Activated naive CD8-positive, alpha-beta T cell treated with anti-CD3 and anti-CD28 coated beads, Interleukin-2, amount 50 U/mL, for 24 hours (primary cell): ENCODE measurements around the gene CILP.
"Not testable (repeated sequence)": the region's sequence is repeated elsewhere in the genome, so short reads cannot be mapped to it uniquely, and the experiment has no call there.

Experiments
- ATAC-seq: fragments of 150-1000 bp; cut with Tn5 transposase; one replicate; pipeline ENCODE4 v1.10.0; 2021
- DNase-seq: peaks from one replicate; pipeline ENCODE4 v3.0.0; 2021
- H3K27ac Mint-ChIP-seq: one replicate; pipeline ENCODE4 v1.8.0; 2021; ENCODE audit warnings: mild to moderate bottlenecking, mixed read lengths
- H3K27me3 Mint-ChIP-seq: one replicate; pipeline ENCODE4 v1.8.0; 2021; ENCODE audit warnings: mixed read lengths
- H3K36me3 Mint-ChIP-seq: one replicate; pipeline ENCODE4 v1.8.0; 2021; ENCODE audit warnings: low read depth, mixed read lengths
- H3K4me1 Mint-ChIP-seq: one replicate; pipeline ENCODE4 v1.8.0; 2021; ENCODE audit warnings: mixed read lengths
- H3K4me3 Mint-ChIP-seq: one replicate; pipeline ENCODE4 v1.8.0; 2021; ENCODE audit warnings: mild to moderate bottlenecking, moderate library complexity, mixed read lengths
- H3K9me3 Mint-ChIP-seq: one replicate; pipeline ENCODE4 v1.8.0; 2021; ENCODE audit warnings: mixed read lengths

Gene CILP

GRCh38 chr15:65194826-65195547 lies 16.3 kb downstream of the CILP start:
- H3K4me1 Mint-ChIP-seq, result no peaks in the 10 kb centered on the region
- ATAC-seq (no peak), DNase-seq (no peak)
- H3K9me3 Mint-ChIP-seq, result no peaks in the 10 kb centered on the region
- H3K27me3 Mint-ChIP-seq, result no peaks in the 10 kb centered on the region
- H3K27ac Mint-ChIP-seq, result no peak overlapping the region
- H3K36me3 Mint-ChIP-seq, result no peaks in the 10 kb centered on the region
- H3K4me3 Mint-ChIP-seq, result no peak overlapping the region

DNA sequence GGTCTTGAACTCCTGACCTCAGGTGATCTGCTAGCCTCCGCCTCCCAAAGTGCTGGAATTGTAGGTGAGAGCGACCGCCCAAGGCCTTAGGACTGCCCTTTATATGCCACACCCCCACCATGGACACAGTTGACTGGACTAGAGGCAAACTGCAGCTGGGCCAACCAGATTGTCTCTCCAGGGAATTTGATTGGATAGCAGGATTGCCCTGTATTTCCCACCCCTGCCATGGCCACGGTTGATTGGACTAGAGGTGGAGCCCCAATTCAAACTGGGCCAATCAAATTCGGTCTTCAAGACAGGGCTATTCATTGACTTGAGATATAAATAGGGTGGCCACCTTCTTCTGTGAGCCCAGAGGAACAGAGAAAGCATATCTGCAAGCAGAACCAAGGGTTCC lies 19.3 kb downstream of the CILP start:
- H3K27ac Mint-ChIP-seq, result no peak overlapping the region
- DNase-seq (no peak), ATAC-seq (no peak)
- H3K36me3 Mint-ChIP-seq, result no peaks in the 10 kb centered on the region
- no peak overlapping the region for H3K4me3 Mint-ChIP-seq
- H3K4me1 Mint-ChIP-seq, result no peaks in the 10 kb centered on the region
- H3K27me3 Mint-ChIP-seq, result no peaks in the 10 kb centered on the region
- H3K9me3 Mint-ChIP-seq, result no peaks in the 10 kb centered on the region

GRCh38 chr15:65189102-65189740 lies 22.1 kb downstream of the CILP start:
- peak; percentile 29 for DNase-seq
- ATAC-seq, result no peak
- no peak overlapping the region for H3K27ac Mint-ChIP-seq
- H3K27me3 Mint-ChIP-seq, result no peaks in the 10 kb centered on the region
- H3K36me3 Mint-ChIP-seq, result peaks cover 1% of the 10 kb centered on the region
- no peaks in the 10 kb centered on the region for H3K9me3 Mint-ChIP-seq
- H3K4me3 Mint-ChIP-seq, result no peak overlapping the region
- H3K4me1 Mint-ChIP-seq, result peaks cover 7% of the 10 kb centered on the region

DNA sequence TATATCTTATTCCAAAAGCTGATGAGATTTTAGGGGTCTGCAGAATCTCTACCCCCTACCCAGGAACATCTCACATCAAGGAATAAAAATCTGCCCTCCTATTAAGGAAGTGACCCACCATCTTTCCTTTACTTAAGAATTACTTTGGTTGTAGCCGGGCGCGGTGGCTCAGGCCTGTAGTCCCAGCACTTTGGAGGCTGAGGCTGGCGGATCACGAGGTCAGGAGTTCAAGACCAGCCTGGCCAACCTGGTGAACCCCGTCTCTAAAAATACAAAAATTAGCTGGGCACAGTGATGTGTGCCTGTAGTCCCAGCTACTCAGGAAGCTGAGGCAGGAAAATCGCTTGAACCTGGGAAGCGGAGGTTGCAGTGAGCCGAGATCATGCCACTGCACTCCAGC lies 22.8 kb downstream of the CILP start:
- not testable (repeated sequence) for H3K27me3 Mint-ChIP-seq

DNA sequence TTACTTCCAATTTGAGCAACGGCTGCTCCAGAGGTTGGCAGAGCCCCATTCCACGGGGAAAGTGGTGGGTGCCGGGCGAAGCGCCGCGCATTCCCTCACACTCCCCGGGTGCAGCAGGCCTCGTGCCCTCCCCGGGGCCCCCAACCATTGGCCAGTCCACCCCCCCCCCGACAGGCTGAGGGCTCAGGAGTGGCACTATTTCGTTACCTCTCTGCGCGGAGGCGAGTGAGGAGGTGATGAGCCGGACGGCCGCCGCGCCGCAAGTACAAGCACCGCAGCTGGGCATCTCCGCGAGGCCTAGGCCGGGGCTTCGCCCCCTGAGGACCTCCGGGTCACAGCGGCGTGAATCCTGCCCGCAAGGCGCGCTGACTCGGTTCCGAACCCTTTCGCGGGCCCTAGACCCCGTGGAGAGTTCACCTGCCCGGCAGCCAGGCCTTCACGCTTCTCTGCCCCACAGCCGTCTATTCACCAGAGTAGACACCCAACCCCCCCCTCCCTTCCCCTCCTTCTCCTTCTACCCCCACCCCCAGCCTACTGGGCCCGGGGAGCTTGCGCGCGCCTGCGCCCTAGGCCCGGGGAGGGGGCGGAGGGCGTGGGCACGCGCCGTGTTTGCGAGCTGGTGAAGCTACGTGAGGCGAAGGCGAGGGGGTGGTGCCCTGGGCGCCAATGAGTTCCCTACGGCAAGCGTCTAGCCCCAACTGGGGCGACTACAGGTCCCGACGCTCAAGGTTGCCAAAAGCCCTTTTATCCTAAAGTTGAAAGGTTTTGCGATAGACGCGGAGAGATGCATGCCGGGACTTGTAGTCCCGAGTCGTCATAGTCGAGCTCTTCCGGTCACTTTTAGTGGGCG lies 26.2 kb downstream of the CILP start, which contains the start of gene CLPX:
Gene CLPX, minus strand, starts transcription at position 475 of the 850 bp plus-strand sequence. Its CDS starts 189 bp downstream, at position 286.
- DNase-seq, result peak; percentile 90
- no peaks in the 10 kb centered on the region for H3K27me3 Mint-ChIP-seq
- H3K27ac Mint-ChIP-seq, result peak within 1 kb of the TSS; percentile 96
- H3K36me3 Mint-ChIP-seq, result peaks cover 22% of the 10 kb centered on the region
- no peaks in the 10 kb centered on the region for H3K9me3 Mint-ChIP-seq
- H3K4me3 Mint-ChIP-seq, result peak within 1 kb of the TSS; percentile 96
- peak; percentile 96 for ATAC-seq
- peaks cover 31% of the 10 kb centered on the region for H3K4me1 Mint-ChIP-seq

More for the DNA sequence above, 22.8 kb downstream of the CILP start:
- H3K9me3 Mint-ChIP-seq, DNase-seq, H3K36me3 Mint-ChIP-seq, H3K4me3 Mint-ChIP-seq, H3K27ac Mint-ChIP-seq, H3K4me1 Mint-ChIP-seq, ATAC-seq: not testable (repeated sequence)

- Mint-ChIP-seq H3K9me3 (no peaks in the 10 kb centered on the region), H3K4me1 (peaks cover 36% of the 10 kb centered on the region), H3K27me3 (no peaks in the 10 kb centered on the region), H3K36me3 (peaks cover 28% of the 10 kb centered on the region), H3K27ac (peak overlapping the region; percentile 84), H3K4me3 (peak overlapping the region; percentile 96)
- peak; percentile 50 for DNase-seq
- ATAC-seq, result peak; percentile 7
These were observed 26.9 kb downstream of the CILP start for GRCh38 chr15:65184305-65184867.

DNA sequence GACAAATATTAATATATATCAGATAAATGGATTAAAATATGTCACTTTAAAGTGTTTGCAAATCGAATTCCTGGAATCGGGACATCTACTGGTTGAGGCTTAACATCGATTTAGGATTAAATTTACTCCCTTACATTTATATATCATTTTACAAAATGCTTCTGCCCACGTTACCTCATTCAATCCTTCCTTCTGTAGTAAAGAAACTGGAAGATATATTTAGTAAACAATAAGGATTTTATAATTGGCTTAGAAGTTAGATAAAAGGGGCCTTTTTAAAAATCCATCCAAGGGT lies 27.5 kb downstream of the CILP start:
- H3K27ac Mint-ChIP-seq, result peak overlapping the region; percentile 84
- H3K4me1 Mint-ChIP-seq, result peaks cover 36% of the 10 kb centered on the region
- no peaks in the 10 kb centered on the region for H3K9me3 Mint-ChIP-seq

GRCh38 chr15:65182538-65182937 lies 28.7 kb downstream of the CILP start:
- no peak for ATAC-seq
- Mint-ChIP-seq H3K9me3 (no peaks in the 10 kb centered on the region), H3K27me3 (no peaks in the 10 kb centered on the region), H3K4me1 (peaks cover 37% of the 10 kb centered on the region), H3K27ac (peak overlapping the region; percentile 31), H3K36me3 (peaks cover 38% of the 10 kb centered on the region), H3K4me3 (peak overlapping the region; percentile 96)
- DNase-seq, result no peak

More for the DNA sequence above, 27.5 kb downstream of the CILP start:
- DNase-seq (no peak), ATAC-seq (no peak)
- no peaks in the 10 kb centered on the region for H3K27me3 Mint-ChIP-seq
- H3K36me3 Mint-ChIP-seq, result peaks cover 32% of the 10 kb centered on the region
- peak overlapping the region; percentile 96 for H3K4me3 Mint-ChIP-seq

- H3K4me1 Mint-ChIP-seq, result peaks cover 37% of the 10 kb centered on the region
- not testable (repeated sequence) for H3K27me3 Mint-ChIP-seq, ATAC-seq, H3K4me3 Mint-ChIP-seq, H3K9me3 Mint-ChIP-seq, DNase-seq, H3K27ac Mint-ChIP-seq
- peaks cover 40% of the 10 kb centered on the region for H3K36me3 Mint-ChIP-seq
These were observed 29.5 kb downstream of the CILP start for GRCh38 chr15:65181582-65182353.

- peaks cover 49% of the 10 kb centered on the region for H3K36me3 Mint-ChIP-seq
- peaks cover 31% of the 10 kb centered on the region for H3K4me1 Mint-ChIP-seq
- H3K27me3 Mint-ChIP-seq, result no peaks in the 10 kb centered on the region
These were observed 31.1 kb downstream of the CILP start for GRCh38 chr15:65180167-65180566.

GRCh38 chr15:65177901-65178300 lies 33.4 kb downstream of the CILP start:
- no peak for ATAC-seq
- Mint-ChIP-seq H3K4me1 (peaks cover 25% of the 10 kb centered on the region), H3K27me3 (no peaks in the 10 kb centered on the region), H3K4me3 (no peak overlapping the region), H3K36me3 (peaks cover 48% of the 10 kb centered on the region), H3K27ac (no peak overlapping the region), H3K9me3 (no peaks in the 10 kb centered on the region)
- DNase-seq, result no peak

More at GRCh38 chr15:65180167-65180566, 31.1 kb downstream of the CILP start:
- Mint-ChIP-seq H3K9me3 (no peaks in the 10 kb centered on the region), H3K27ac (no peak overlapping the region), H3K4me3 (no peak overlapping the region)
- DNase-seq (no peak), ATAC-seq (no peak)

GRCh38 chr15:65176056-65176455 lies 35.2 kb downstream of the CILP start:
- Mint-ChIP-seq H3K27me3 (no peaks in the 10 kb centered on the region), H3K9me3 (no peaks in the 10 kb centered on the region), H3K4me3 (no peak overlapping the region), H3K27ac (no peak overlapping the region), H3K4me1 (peaks cover 16% of the 10 kb centered on the region), H3K36me3 (peaks cover 48% of the 10 kb centered on the region)
- ATAC-seq (no peak), DNase-seq (no peak)

DNA sequence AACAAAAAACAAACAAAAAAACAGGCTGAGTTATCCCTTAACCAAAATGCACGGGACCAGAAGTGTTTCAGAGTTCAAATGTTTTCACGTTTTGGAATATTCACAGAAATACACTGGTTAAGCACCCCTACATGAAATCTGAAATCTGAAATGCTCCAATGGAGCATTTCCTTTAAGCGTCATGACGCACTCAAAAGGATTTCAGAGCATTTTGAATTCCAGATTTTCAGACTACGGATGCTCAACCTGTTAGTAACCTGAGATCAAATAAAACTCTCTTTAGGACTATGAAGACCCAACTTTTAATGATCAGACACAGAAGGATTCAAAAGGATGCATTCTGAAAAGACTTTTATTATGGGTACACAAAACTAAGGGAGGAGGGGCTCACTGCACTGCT lies 35.8 kb downstream of the CILP start:
- Mint-ChIP-seq H3K27me3 (no peaks in the 10 kb centered on the region), H3K9me3 (no peaks in the 10 kb centered on the region), H3K36me3 (peaks cover 47% of the 10 kb centered on the region), H3K4me1 (peaks cover 13% of the 10 kb centered on the region), H3K4me3 (no peak overlapping the region), H3K27ac (no peak overlapping the region)
- DNase-seq (no peak), ATAC-seq (no peak)

- Mint-ChIP-seq H3K27ac (no peak overlapping the region), H3K4me3 (no peak overlapping the region), H3K36me3 (peaks cover 39% of the 10 kb centered on the region), H3K27me3 (no peaks in the 10 kb centered on the region), H3K4me1 (peaks cover 8% of the 10 kb centered on the region), H3K9me3 (no peaks in the 10 kb centered on the region)
- DNase-seq (no peak), ATAC-seq (no peak)
These were observed 36.8 kb downstream of the CILP start for GRCh38 chr15:65174509-65174908.
